Activated naive CD4-positive, alpha-beta T cell treated with anti-CD3 and anti-CD28 coated beads for 36 hours (primary cell): ENCODE measurements around the gene SAMD8. TPM values are rescaled to one million over a fixed set of nuclear protein-coding genes. Genes with fewer than 3 reads are reported as not detected.

Experiments used
- CTCF ChIA-PET: fragments of 350-600 bp; sonication (Branson Sonifier 250); formaldehyde crosslinking; loops from one replicate; lab custom pipeline; 2021; ENCODE audit warnings: antibody characterized with exemption; lab: Charles Lee
- DNase-seq: peaks from one replicate; pipeline ENCODE4 v3.0.0-alpha.2; 2020
- H3K27ac Mint-ChIP-seq: one replicate; pipeline ENCODE4 v1.8.0; 2021; ENCODE audit warnings: mild to moderate bottlenecking, mixed read lengths
- H3K27me3 Mint-ChIP-seq: one replicate; pipeline ENCODE4 v1.8.0; 2021; ENCODE audit warnings: low read depth, mixed read lengths
- H3K36me3 Mint-ChIP-seq: one replicate; pipeline ENCODE4 v1.8.0; 2021; ENCODE audit warnings: low read depth, mixed read lengths
- H3K4me1 Mint-ChIP-seq: one replicate; pipeline ENCODE4 v1.8.0; 2021; ENCODE audit warnings: low read depth, mixed read lengths
- H3K4me3 Mint-ChIP-seq: one replicate; pipeline ENCODE4 v1.8.0; 2021; ENCODE audit warnings: mild to moderate bottlenecking, moderate library complexity, mixed read lengths
- H3K9me3 Mint-ChIP-seq: one replicate; pipeline ENCODE4 v1.8.0; 2021; ENCODE audit warnings: mixed read lengths
- intact Hi-C: fragments of 100-400 bp; cut with micrococcal nuclease; formaldehyde crosslinking; loops from one replicate; pipeline ENCODE4 v1.15.1; 2023
- total RNA-seq, 2 experiments: library from RNA; stranded (reverse); gene quantifications; one replicate each; pipeline ENCODE4 v1.2.3, GENCODE V29; 2021

SAMD8 gene
- 10 to 100 TPM; 15.3 to 16.9 TPM for total RNA-seq

DNA sequence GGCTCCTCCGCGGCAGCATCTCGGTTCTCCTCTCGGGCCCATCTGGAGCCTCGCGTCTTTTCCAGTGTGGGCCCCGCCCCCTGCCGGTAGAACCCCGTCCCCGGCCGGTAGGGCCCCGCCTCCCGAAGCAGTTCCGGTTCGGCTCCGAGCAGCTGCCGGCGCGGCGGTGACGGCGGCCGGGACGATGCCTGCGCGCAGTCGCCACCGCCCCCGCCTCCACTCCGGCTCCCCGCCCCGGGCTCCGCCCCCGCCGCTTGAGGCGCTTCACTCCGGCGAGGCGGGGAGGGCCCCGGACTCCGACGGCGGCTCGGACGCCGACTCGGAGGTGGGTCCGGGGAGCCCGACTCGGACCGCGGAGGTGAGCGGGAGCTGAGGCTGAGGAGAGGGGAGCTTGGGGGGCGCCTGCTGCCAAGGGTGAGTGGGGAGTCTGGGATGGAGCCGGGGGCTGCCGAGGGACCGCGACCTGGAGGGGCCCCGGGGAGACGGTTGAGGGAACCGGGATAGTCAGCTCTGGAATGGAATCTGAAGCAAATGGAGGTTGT, at the start of gene SAMD8:
Gene SAMD8 (plus strand): TSS at position 292 of the 542 bp plus-strand sequence. CDS start 38,873 bp downstream, outside the sequence.
- Mint-ChIP-seq H3K27ac (peak within 1 kb of the TSS; percentile 97), H3K4me1 (peaks cover 44% of the 10 kb centered on the region), H3K9me3 (no peaks in the 10 kb centered on the region), H3K4me3 (peak within 1 kb of the TSS; percentile 95), H3K27me3 (no peaks in the 10 kb centered on the region), H3K36me3 (peaks cover 3% of the 10 kb centered on the region)
- DNase-seq, result peak; percentile 98
- CTCF ChIA-PET, result interaction anchor here (0.7 to 1.6 kb wide), 4 partner anchors 10 to 422 kb away, joined by 3 to 5 read pairs (median 3); no protein-coding TSS in a partner anchor
- intact Hi-C loops, result loop anchor here (1.0 to 5.0 kb wide), 10 partner anchors 56 to 1114 kb away; partner anchors contain the start of genes ADK, KAT6B and VCL

DNA sequence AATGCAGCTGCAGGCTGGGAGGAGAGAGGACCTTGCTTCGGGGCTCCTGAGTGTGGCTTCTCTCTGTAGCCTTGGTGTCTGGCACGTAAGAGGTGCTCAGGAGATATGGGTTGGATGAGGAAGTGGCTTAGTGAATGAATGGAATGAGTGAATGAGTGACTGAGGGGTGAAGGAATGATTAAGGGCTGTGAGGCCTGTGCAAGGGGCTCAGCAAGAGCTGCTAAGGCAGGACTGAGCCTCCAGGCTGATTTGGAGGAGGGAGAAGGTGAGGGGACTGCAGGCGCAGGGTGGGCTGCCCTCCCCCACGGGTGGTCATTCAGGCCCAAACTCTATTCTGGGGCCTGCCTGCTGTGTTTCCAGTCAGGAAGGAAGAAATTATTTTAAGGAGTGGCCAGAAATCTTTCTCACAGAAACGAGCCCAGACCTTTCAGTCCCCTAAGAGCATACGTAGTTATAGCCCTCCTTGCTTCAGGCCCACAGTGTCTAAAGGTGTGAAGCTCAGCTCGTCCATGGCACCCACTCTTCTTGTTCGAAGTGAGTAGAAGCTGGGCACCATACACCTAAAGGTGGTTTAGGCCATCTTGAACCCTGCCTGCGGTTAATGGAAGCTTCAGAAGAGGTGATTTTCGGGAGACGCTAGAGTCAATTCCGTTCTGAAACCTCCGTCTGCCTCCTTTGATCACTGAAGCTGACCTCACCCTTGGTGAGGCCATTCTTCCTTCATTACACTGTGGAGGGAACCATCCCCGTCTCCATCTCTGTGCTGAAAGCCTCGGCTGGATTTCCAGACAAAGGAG, 49.5 kb upstream of the SAMD8 start:
- H3K4me3 Mint-ChIP-seq, result no peak overlapping the region
- CTCF ChIA-PET, result interaction anchor here (1.6 kb wide), 1 partner anchor 787 kb away, joined by 3 read pairs; no protein-coding TSS in a partner anchor
- no peak for DNase-seq
- H3K4me1 Mint-ChIP-seq, result no peaks in the 10 kb centered on the region
- H3K27ac Mint-ChIP-seq, result no peak overlapping the region
- no peaks in the 10 kb centered on the region for H3K27me3 Mint-ChIP-seq
- no peaks in the 10 kb centered on the region for H3K36me3 Mint-ChIP-seq
- intact Hi-C loops, result no loop called here
- no peaks in the 10 kb centered on the region for H3K9me3 Mint-ChIP-seq

DNA sequence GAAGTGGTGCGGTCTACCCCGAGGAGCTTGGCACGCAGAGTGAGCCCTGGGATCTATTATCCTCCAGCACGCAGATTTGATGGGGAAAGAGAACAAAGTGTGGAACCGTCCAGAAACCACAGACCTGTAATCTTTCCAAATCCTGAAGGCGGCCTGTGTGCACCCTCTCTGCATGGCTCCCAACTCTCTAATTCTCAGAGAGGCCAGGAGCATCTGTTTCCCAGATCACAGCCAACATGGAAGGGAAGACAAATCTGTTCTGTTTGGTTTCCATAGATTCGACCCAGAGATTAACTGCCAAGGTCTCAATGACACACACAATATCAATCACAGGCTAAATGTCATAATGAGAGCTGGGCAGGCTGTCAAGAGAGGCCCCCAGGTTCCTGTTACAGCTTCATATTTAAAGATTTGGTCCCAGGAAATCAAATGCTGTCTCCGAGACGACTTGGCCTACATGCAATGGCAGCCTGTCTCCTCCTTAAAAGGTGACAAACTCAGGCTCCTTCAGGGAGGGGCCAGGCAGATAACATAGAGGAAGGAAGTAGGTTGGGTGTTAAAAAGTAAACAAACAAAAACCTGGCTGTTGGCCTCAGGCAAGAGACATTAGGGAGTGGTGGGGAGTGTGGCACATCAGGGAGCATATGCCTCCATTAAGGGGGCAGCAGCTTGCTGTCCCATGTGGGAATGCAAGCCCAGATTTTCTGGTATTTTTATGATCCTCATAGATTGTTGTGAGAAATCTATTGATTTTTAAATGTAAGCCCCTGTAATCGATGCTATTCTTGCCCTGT, 48.8 kb upstream of the SAMD8 start:
- no peak for DNase-seq
- no peaks in the 10 kb centered on the region for H3K4me1 Mint-ChIP-seq
- intact Hi-C loops, result no loop called here

DNA sequence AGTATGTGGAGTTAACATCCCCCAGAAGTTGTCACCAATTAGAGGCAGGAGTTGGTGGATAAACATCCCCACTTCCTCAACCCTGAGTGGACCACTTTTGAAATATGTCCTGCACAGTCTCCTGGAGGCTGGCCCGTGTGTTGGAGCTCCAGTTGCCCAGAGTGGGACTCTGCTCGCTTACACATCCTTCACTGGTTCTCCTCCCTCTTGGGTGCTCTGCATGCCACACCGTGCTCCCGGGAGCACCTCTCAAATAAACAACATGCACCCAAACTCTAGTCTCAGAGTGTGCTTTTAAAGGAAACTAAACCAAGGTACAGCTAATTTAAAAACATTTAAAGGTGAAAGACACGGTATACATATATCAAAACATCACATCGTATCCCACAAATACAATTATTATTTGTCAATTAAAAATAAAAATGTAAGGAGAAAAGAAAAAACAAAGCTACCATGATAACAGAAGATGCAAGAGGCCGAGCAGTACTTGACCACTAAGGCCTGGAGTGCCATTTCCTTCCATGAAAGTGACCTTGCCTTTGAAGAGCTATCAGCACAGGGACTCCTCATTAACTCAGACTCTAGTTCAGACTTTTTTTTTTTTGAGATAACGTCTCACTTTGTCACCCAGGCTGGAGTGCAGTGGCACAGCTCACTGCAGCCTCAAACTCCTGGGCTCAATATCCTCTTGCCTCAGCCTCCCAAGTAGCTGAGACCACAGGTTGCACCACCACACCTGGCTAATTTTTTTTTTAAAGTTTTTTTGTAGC, 47.8 kb upstream of the SAMD8 start:
- H3K27me3 Mint-ChIP-seq, result no peaks in the 10 kb centered on the region
- H3K36me3 Mint-ChIP-seq, result no peaks in the 10 kb centered on the region
- H3K27ac Mint-ChIP-seq, result no peak overlapping the region
- no peaks in the 10 kb centered on the region for H3K9me3 Mint-ChIP-seq
- no peaks in the 10 kb centered on the region for H3K4me1 Mint-ChIP-seq
- CTCF ChIA-PET, result interaction anchor here (0.6 to 1.6 kb wide), 2 partner anchors 788 to 876 kb away, joined by 3 to 9 read pairs; no protein-coding TSS in a partner anchor
- H3K4me3 Mint-ChIP-seq, result no peak overlapping the region
- intact Hi-C loops, result no loop called here
- no peak for DNase-seq

More for the DNA sequence above, 48.8 kb upstream of the SAMD8 start:
- Mint-ChIP-seq H3K36me3 (no peaks in the 10 kb centered on the region), H3K27ac (no peak overlapping the region), H3K9me3 (no peaks in the 10 kb centered on the region), H3K27me3 (no peaks in the 10 kb centered on the region), H3K4me3 (no peak overlapping the region)
- CTCF ChIA-PET, result interaction anchor here (1.6 kb wide), 1 partner anchor 788 kb away, joined by 3 read pairs; no protein-coding TSS in a partner anchor

DNA sequence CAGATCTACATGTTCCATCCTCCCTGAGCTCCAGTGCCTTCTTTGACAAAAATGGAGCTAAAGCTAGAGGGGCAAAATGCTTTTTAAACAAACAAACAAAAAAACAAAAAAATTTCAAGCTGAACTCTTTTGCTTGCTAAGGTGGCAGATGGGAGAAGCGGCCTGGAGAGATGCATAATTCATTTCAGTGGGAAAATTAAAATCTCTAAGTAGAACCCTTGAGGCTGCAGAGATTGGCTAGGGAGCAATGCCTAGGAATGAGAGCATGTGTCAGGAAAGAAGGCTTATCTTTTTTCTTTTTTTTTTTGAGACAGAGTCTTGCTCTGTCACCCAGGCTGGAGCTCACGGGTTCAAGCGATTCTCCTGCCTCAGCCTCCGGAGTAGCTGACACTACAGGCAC, 46.4 kb upstream of the SAMD8 start:
- no peak for DNase-seq
- no peaks in the 10 kb centered on the region for H3K9me3 Mint-ChIP-seq

DNA sequence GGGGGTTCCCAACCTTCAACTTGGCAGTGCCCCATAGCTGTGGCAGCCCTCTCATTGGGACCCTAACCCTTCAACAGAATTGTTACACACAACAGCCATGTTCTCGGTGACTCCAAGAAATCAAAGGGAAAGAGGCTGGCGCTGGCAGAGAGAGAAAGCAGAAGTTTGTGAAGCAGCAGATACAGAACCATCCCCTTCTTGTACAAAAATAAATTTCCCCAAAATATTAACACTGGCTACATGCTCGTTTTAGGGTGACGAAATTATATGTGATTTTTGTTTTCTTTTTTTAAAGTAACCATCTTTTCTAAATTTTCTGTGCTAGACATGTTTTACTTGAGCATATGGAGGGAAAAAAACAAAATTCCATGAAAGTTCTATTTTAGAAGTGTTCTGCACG, 45.2 kb upstream of the SAMD8 start:
- CTCF ChIA-PET, result no interaction called here
- Mint-ChIP-seq H3K27me3 (no peaks in the 10 kb centered on the region), H3K27ac (no peak overlapping the region), H3K9me3 (no peaks in the 10 kb centered on the region), H3K4me1 (peaks cover 2% of the 10 kb centered on the region), H3K4me3 (no peak overlapping the region), H3K36me3 (no peaks in the 10 kb centered on the region)
- no peak for DNase-seq
- intact Hi-C loops, result no loop called here

More for the DNA sequence above, 46.4 kb upstream of the SAMD8 start:
- no peaks in the 10 kb centered on the region for H3K4me1 Mint-ChIP-seq
- H3K36me3 Mint-ChIP-seq, result no peaks in the 10 kb centered on the region
- no peaks in the 10 kb centered on the region for H3K27me3 Mint-ChIP-seq
- H3K27ac Mint-ChIP-seq, result no peak overlapping the region
- intact Hi-C loops, result no loop called here
- H3K4me3 Mint-ChIP-seq, result no peak overlapping the region
- CTCF ChIA-PET, result interaction anchor here (0.6 kb wide), 1 partner anchor 631 kb away, joined by 4 read pairs; no protein-coding TSS in a partner anchor

DNA sequence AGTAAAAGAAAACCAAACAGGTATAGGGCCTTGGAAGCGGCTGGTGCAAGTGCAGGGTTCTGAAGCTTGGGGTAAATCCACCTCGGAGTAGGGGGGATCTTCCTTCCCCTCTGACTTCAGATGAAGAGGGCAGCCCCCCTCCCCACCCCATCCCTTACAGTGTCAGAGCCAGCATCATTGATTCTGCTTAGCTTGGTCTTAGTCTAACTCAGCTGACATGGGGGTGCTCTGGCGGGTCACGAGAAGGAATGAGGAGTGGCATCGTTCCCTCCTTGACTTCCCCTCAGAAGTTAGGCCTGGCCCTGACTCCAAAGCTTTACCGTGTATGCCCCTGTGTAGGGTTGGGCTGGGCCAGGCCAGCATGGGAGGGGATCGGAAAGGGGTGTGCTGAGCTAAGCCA, 44.2 kb upstream of the SAMD8 start:
- no peak overlapping the region for H3K27ac Mint-ChIP-seq
- intact Hi-C loops, result no loop called here
- no peaks in the 10 kb centered on the region for H3K36me3 Mint-ChIP-seq
- CTCF ChIA-PET, result interaction anchor here (0.6 kb wide), 1 partner anchor 465 kb away, joined by 7 read pairs; no protein-coding TSS in a partner anchor
- H3K9me3 Mint-ChIP-seq, result no peaks in the 10 kb centered on the region
- DNase-seq, result no peak
- H3K27me3 Mint-ChIP-seq, result no peaks in the 10 kb centered on the region
- H3K4me3 Mint-ChIP-seq, result no peak overlapping the region
- peaks cover 2% of the 10 kb centered on the region for H3K4me1 Mint-ChIP-seq

DNA sequence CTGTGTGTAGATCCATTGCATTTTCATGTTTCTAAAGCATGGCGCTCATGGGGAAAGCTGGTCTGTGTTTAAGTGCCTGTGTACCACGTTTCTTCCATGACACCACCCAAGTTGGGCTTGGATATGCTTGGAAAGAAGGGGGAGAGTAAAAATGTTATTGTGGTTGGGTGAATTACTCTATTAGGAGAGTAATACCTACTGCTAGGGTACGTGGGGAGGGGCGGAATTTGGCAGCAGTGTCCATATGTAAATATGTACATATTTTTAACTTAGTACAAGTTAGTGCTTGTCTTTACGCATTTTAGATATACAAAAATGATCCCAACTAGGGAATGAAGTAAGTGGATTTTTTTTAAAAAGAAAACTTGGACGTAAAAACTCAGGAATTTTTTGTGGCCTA, 42.9 kb upstream of the SAMD8 start:
- CTCF ChIA-PET, result no interaction called here
- intact Hi-C loops, result no loop called here
- H3K27me3 Mint-ChIP-seq, result no peaks in the 10 kb centered on the region

DNA sequence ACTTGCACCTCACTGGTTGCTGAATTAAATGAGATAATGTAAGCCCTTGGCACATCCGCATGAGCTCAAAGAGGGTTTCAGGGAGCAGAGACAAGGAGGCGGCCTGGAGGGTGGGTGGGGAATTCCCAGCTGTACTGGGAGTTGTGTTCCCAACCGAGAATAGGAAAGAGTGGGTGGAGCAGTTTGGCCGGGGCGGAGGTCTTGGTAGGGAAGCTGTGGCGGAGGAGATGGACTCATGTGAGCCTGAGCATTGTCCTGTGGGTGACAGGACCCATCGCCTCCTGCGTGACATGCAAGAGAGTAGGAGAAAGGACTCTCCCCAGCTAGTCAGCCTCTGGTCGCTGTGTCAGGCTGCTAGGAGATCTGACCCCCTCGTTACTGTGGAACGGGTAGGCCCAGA, 41.0 kb upstream of the SAMD8 start:
- Mint-ChIP-seq H3K27ac (no peak overlapping the region), H3K9me3 (no peaks in the 10 kb centered on the region), H3K4me1 (peaks cover 8% of the 10 kb centered on the region), H3K36me3 (no peaks in the 10 kb centered on the region), H3K4me3 (no peak overlapping the region), H3K27me3 (no peaks in the 10 kb centered on the region)
- CTCF ChIA-PET, result no interaction called here
- intact Hi-C loops, result no loop called here
- no peak for DNase-seq

More for the DNA sequence above, 42.9 kb upstream of the SAMD8 start:
- no peak for DNase-seq
- Mint-ChIP-seq H3K27ac (no peak overlapping the region), H3K9me3 (no peaks in the 10 kb centered on the region), H3K4me1 (peaks cover 2% of the 10 kb centered on the region), H3K36me3 (no peaks in the 10 kb centered on the region), H3K4me3 (no peak overlapping the region)

DNA sequence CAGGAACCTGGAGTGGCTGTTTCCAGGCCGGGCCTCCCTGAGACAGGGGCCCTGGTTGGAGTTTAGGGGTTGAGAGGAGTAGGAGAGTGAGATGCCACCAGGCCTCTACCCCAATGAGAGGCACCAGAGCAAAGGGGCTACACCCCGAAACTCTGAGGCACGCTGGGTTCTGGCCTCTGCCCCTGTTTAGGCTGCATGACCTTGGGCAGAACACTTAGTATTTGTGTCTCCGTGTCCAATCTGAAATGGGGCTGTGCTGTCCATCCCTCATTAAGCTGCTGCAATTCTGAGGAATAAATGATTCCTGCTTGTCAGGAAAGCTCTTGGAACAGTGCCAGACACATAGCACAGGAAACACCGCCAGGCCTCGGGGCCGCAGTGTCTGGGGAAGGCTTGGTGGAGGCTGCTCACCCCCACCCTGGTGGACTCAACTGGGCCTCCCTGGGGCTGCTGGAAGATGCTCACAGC, 40.5 kb upstream of the SAMD8 start:
- H3K4me1 Mint-ChIP-seq, result peaks cover 8% of the 10 kb centered on the region
- no peak overlapping the region for H3K4me3 Mint-ChIP-seq
- no peaks in the 10 kb centered on the region for H3K9me3 Mint-ChIP-seq
- no peak overlapping the region for H3K27ac Mint-ChIP-seq
- H3K27me3 Mint-ChIP-seq, result no peaks in the 10 kb centered on the region
- intact Hi-C loops, result no loop called here
- CTCF ChIA-PET, result no interaction called here
- no peaks in the 10 kb centered on the region for H3K36me3 Mint-ChIP-seq
- DNase-seq, result no peak

DNA sequence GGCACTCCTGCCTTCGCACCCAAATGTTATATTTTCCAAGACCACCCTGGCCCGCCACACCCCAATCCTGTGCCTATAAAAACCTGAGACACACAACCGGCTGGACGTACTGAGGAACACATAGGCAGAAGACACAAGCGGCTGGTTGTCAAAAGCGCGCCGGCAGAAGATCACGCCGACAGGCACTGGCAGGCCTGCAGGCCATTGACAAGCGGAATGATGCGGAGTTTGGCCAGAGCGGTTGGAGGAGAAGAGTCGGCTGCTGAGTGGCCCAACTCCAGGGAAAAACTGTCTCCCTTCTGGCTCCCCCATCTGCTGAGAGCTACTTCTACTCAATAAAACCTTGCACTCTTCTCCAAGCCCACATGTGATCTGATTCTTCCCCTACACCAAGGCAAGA, 39.7 kb upstream of the SAMD8 start:
- Mint-ChIP-seq H3K36me3 (no peaks in the 10 kb centered on the region), H3K4me1 (peaks cover 8% of the 10 kb centered on the region), H3K27me3 (no peaks in the 10 kb centered on the region), H3K4me3 (no peak overlapping the region), H3K27ac (no peak overlapping the region), H3K9me3 (no peaks in the 10 kb centered on the region)
- intact Hi-C loops, result no loop called here
- DNase-seq, result no peak
- CTCF ChIA-PET, result interaction anchor here (0.7 kb wide), 1 partner anchor 790 kb away, joined by 4 read pairs; no protein-coding TSS in a partner anchor
